Right atrium auricular region (tissue), 2 donors: Measurements from ENCODE around the gene VTA1. TPM values are rescaled to one million over a fixed set of nuclear protein-coding genes. Genes with fewer than 3 reads are reported as not detected.
"Not testable (repeated sequence)": the region's sequence is repeated elsewhere in the genome, so short reads cannot be mapped to it uniquely, and the experiment has no call there.

Experiments
- DNase-seq: peaks from one replicate; pipeline ENCODE4 v3.0.0-alpha.2; 2019; ENCODE audit warnings: low spot score
- H3K27ac ChIP-seq, 2 donors: fragments of 200-600 bp; sonication (generic); 1 replicate in 1 of 2; 2 replicates in 1 of 2; pipeline ENCODE4 v1.5.1; 2016 to 2019
- H3K27me3 ChIP-seq, 2 donors: fragments of 200-600 bp; sonication (generic); one replicate each; pipeline versions ENCODE4 v1.5.1 to v1.6.0; 2017 to 2019
- H3K36me3 ChIP-seq: fragments of 200-600 bp; sonication (generic); one replicate; pipeline ENCODE4 v1.5.1; 2016
- H3K4me1 ChIP-seq, 2 donors: fragments of 200-600 bp; sonication (generic); one replicate each; pipeline versions ENCODE4 v1.5.1 to v1.6.0; 2017 to 2019
- H3K4me3 ChIP-seq, 2 donors: fragments of 200-600 bp; sonication (generic); 1 replicate in 1 of 2; 2 replicates in 1 of 2; pipeline ENCODE4 v1.5.1; 2017 to 2019; ENCODE audit warnings: mild to moderate bottlenecking in 1 of 2, moderate library complexity in 1 of 2
- H3K9me3 ChIP-seq, 2 donors: fragments of 200-600 bp; sonication (generic); one replicate each; pipeline ENCODE4 v1.5.1; 2019
- CTCF ChIP-seq, 2 donors: fragments of 200-600 bp; sonication (generic); IDR thresholded peaks; one replicate each; pipeline ENCODE4 v1.5.1; 2019; ENCODE audit warnings: antibody characterized with exemption in 2 of 2
- total RNA-seq, 2 donors: library from RNA; depleted of rRNA; stranded (reverse); fragments of >200 nt; gene quantifications; one replicate each; pipeline ENCODE4 v1.1.0, GENCODE V29; 2016

VTA1 gene
- total RNA-seq, 2 donors from 2014 or later = 28.2 to 36.4 TPM

- no peak for TF ChIP-seq CTCF (IDR thresholded peaks at IDR 0.05)
- Histone ChIP-seq H3K4me3 (no peak overlapping the region), H3K36me3 (peaks cover 7% of the 10 kb centered on the region), H3K27me3 (no peaks in the 10 kb centered on the region), H3K9me3 (no peaks in the 10 kb centered on the region), H3K27ac (no peak overlapping the region), H3K4me1 (no peaks in the 10 kb centered on the region)
- DNase-seq = no peak
These were observed 71.4 kb downstream of the VTA1 start for GRCh38 chr6:142218446-142218845.

GRCh38 chr6:142222022-142222421 is 75.0 kb downstream of the VTA1 start:
- Histone ChIP-seq H3K36me3 (no peaks in the 10 kb centered on the region), H3K27me3 (no peaks in the 10 kb centered on the region), H3K27ac (no peak overlapping the region), H3K9me3 (no peaks in the 10 kb centered on the region), H3K4me1 (no peaks in the 10 kb centered on the region), H3K4me3 (no peak overlapping the region)
- TF ChIP-seq CTCF (IDR thresholded peaks at IDR 0.05) = no peak
- DNase-seq = no peak

GRCh38 chr6:142223938-142224337 is 76.9 kb downstream of the VTA1 start:
- Histone ChIP-seq H3K4me3 (no peak overlapping the region), H3K4me1 (no peaks in the 10 kb centered on the region)

GRCh38 chr6:142225115-142225514 is 78.1 kb downstream of the VTA1 start:
- peaks cover 0 to 7% of the 10 kb centered on the region in 2 donors for H3K9me3 ChIP-seq
- no peaks in the 10 kb centered on the region for H3K36me3 ChIP-seq
- no peak for DNase-seq
- H3K27ac ChIP-seq = no peak overlapping the region
- no peaks in the 10 kb centered on the region for H3K4me1 ChIP-seq
- no peak for TF ChIP-seq CTCF (IDR thresholded peaks at IDR 0.05)
- H3K4me3 ChIP-seq = no peak overlapping the region
- no peaks in the 10 kb centered on the region for H3K27me3 ChIP-seq

More at GRCh38 chr6:142223938-142224337, 76.9 kb downstream of the VTA1 start:
- no peak overlapping the region for H3K27ac ChIP-seq
- H3K36me3 ChIP-seq = no peaks in the 10 kb centered on the region
- no peaks in the 10 kb centered on the region for H3K27me3 ChIP-seq
- no peak for TF ChIP-seq CTCF (IDR thresholded peaks at IDR 0.05)
- peaks cover 0 to 7% of the 10 kb centered on the region in 2 donors for H3K9me3 ChIP-seq
- DNase-seq = no peak

- Histone ChIP-seq H3K9me3 (peaks cover 0 to 7% of the 10 kb centered on the region in 2 donors), H3K27me3 (no peaks in the 10 kb centered on the region), H3K36me3 (no peaks in the 10 kb centered on the region), H3K27ac (no peak overlapping the region), H3K4me3 (no peak overlapping the region), H3K4me1 (no peaks in the 10 kb centered on the region)
- no peak for DNase-seq
- no peak for TF ChIP-seq CTCF (IDR thresholded peaks at IDR 0.05)
These were observed 78.5 kb downstream of the VTA1 start for GRCh38 chr6:142225552-142225951.

GRCh38 chr6:142226731-142227130 is 79.7 kb downstream of the VTA1 start:
- H3K4me1 ChIP-seq = no peaks in the 10 kb centered on the region
- no peak for TF ChIP-seq CTCF (IDR thresholded peaks at IDR 0.05)

GRCh38 chr6:142229518-142230270 is 82.6 kb downstream of the VTA1 start:
- H3K9me3 ChIP-seq, H3K27me3 ChIP-seq, DNase-seq, H3K36me3 ChIP-seq, H3K27ac ChIP-seq, H3K4me3 ChIP-seq, H3K4me1 ChIP-seq: not testable (repeated sequence)

More at GRCh38 chr6:142226731-142227130, 79.7 kb downstream of the VTA1 start:
- no peak overlapping the region for H3K4me3 ChIP-seq
- peaks cover 0 to 7% of the 10 kb centered on the region in 2 donors for H3K9me3 ChIP-seq
- no peak overlapping the region for H3K27ac ChIP-seq
- DNase-seq = no peak
- H3K36me3 ChIP-seq = no peaks in the 10 kb centered on the region
- H3K27me3 ChIP-seq = no peaks in the 10 kb centered on the region
